Loucy (cell line): ENCODE data around the gene PPIH.
A peak's percentile ranks its signal among the peaks of the same experiment; 100 is the strongest.

Experiments used
- H2AFZ ChIP-seq: fragments of 200-600 bp; sonication (generic); 2 replicates; pipeline ENCODE4 v1.6.0; 2016; ENCODE audit warnings: antibody characterized with exemption, mild to moderate bottlenecking, low read length, moderate library complexity
- H3F3A ChIP-seq: fragments of 200-600 bp; 2 replicates; pipeline ENCODE4 v1.6.0; 2016; ENCODE audit warnings: antibody characterized with exemption, low read depth, mild to moderate bottlenecking
- H3K27me3 ChIP-seq: fragments of 200-600 bp; sonication (generic); 2 replicates; pipeline ENCODE4 v1.6.1; 2014; ENCODE audit warnings: low read length, mild to moderate bottlenecking; ENCODE audit not compliant: insufficient read depth, poor library complexity, severe bottlenecking
- H3K36me3 ChIP-seq: fragments of 200-600 bp; sonication (generic); 2 replicates; pipeline ENCODE4 v1.6.1; 2016; ENCODE audit warnings: low read length; ENCODE audit not compliant: insufficient read depth
- H3K4me1 ChIP-seq: fragments of 200-600 bp; sonication (generic); 2 replicates; pipeline ENCODE4 v1.5.1; 2014; ENCODE audit warnings: low read length, mild to moderate bottlenecking; ENCODE audit not compliant: insufficient read depth, poor library complexity, severe bottlenecking
- H3K4me2 ChIP-seq: fragments of 200-600 bp; sonication (generic); 2 replicates; pipeline ENCODE4 v1.6.0; 2014; ENCODE audit warnings: antibody characterized with exemption, low read length, low read depth, mild to moderate bottlenecking; ENCODE audit not compliant: poor library complexity, severe bottlenecking
- H3K4me3 ChIP-seq: fragments of 200-600 bp; sonication (generic); 2 replicates; pipeline ENCODE4 v1.5.1; 2014; ENCODE audit warnings: low read length, mild to moderate bottlenecking, mixed read lengths; ENCODE audit not compliant: poor library complexity, severe bottlenecking
- H3K79me2 ChIP-seq: fragments of 200-600 bp; sonication (generic); 2 replicates; pipeline ENCODE4 v1.6.1; 2014; ENCODE audit warnings: low read length; ENCODE audit not compliant: insufficient read depth
- H3K9ac ChIP-seq: fragments of 200-600 bp; sonication (generic); 2 replicates; pipeline ENCODE4 v1.6.0; 2014; ENCODE audit warnings: mild to moderate bottlenecking, low read depth, low read length, moderate library complexity; ENCODE audit not compliant: poor library complexity, severe bottlenecking
- H3K9me2 ChIP-seq: fragments of 200-600 bp; sonication (generic); replicated peaks from 2 replicates; pipeline ENCODE4 v1.6.1; 2016; ENCODE audit warnings: low read depth, low read length, mixed read lengths
- H3K9me3 ChIP-seq: fragments of 200-600 bp; sonication (generic); 2 replicates; pipeline ENCODE4 v1.6.1; 2014; ENCODE audit warnings: mild to moderate bottlenecking, antibody characterized with exemption, low read length, low read depth; ENCODE audit not compliant: insufficient read depth
- H4K20me1 ChIP-seq: fragments of 200-600 bp; sonication (generic); 2 replicates; pipeline ENCODE4 v1.6.0; 2014; ENCODE audit warnings: antibody characterized with exemption, low read length, mild to moderate bottlenecking; ENCODE audit not compliant: insufficient read depth, poor library complexity, severe bottlenecking
- EZH2phosphoT487 ChIP-seq: fragments of 200-600 bp; IDR thresholded peaks from 2 replicates; pipeline ENCODE4 v1.6.1; 2018; ENCODE audit warnings: antibody characterized with exemption, mild to moderate bottlenecking, moderate library complexity, borderline replicate concordance
- TF ChIP-seq, protein P1 (sequence below): fragments of 200-600 bp; sonication (generic); conservative IDR thresholded peaks from 2 replicates; pipeline ENCODE4 v1.5.1; 2014; ENCODE audit warnings: mild to moderate bottlenecking, antibody characterized with exemption, low read length

The PPIH gene

DNA sequence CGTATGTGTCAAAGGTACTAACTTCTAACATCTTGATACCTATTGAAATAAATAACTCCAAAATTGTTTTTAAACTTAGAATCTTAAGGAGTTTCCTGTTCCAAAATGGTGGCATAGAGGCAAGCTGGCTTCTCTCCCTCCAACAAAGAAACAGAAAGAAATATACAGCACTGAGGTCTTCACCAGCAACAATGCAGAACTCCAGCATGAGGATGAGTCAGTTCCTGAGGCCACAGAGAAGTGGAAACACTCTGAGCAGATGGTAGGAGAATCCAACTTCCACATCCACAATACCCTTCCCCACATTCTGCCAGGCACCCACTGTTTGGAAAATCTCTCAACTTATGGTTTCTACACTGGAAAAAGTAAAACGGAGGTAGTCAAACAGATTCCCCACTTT is 12.2 kb upstream of the PPIH start:
- no peak overlapping the region for H3K4me2 ChIP-seq
- H3K9me2 ChIP-seq: no peaks in the 10 kb centered on the region
- H3K27me3 ChIP-seq: no peaks in the 10 kb centered on the region
- H3K9ac ChIP-seq: no peak overlapping the region
- no peak for TF ChIP-seq EZH2phosphoT487
- TF ChIP-seq, protein P1, sequence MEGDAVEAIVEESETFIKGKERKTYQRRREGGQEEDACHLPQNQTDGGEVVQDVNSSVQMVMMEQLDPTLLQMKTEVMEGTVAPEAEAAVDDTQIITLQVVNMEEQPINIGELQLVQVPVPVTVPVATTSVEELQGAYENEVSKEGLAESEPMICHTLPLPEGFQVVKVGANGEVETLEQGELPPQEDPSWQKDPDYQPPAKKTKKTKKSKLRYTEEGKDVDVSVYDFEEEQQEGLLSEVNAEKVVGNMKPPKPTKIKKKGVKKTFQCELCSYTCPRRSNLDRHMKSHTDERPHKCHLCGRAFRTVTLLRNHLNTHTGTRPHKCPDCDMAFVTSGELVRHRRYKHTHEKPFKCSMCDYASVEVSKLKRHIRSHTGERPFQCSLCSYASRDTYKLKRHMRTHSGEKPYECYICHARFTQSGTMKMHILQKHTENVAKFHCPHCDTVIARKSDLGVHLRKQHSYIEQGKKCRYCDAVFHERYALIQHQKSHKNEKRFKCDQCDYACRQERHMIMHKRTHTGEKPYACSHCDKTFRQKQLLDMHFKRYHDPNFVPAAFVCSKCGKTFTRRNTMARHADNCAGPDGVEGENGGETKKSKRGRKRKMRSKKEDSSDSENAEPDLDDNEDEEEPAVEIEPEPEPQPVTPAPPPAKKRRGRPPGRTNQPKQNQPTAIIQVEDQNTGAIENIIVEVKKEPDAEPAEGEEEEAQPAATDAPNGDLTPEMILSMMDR: no peak
- H3K36me3 ChIP-seq: no peaks in the 10 kb centered on the region
- no peaks in the 10 kb centered on the region for H3K4me1 ChIP-seq
- no peaks in the 10 kb centered on the region for H3K9me3 ChIP-seq
- no peak overlapping the region for H2AFZ ChIP-seq
- H4K20me1 ChIP-seq: no peaks in the 10 kb centered on the region
- H3K79me2 ChIP-seq: no peaks in the 10 kb centered on the region
- H3K4me3 ChIP-seq: no peak overlapping the region
- H3F3A ChIP-seq: no peaks in the 10 kb centered on the region

DNA sequence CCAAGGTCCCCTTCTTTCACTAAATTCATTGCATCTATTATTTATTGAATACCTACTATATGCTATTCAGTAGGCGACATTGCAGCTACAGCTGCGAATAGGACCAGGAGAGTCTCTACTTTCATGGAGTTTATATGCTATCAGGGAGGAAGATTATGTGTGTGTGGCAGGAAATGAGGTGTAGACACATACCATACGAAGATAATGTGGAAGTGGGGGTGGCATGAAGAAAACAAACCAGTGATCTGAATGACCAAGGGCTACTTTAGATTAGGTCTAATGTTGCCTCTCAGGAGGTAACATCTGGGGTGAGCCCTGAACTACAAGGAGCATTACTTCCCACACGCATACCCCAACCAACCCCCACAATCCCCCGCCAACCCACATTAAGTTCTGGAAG is 1.0 kb upstream of the PPIH start:
- no peaks in the 10 kb centered on the region for H3F3A ChIP-seq
- H3K36me3 ChIP-seq: no peaks in the 10 kb centered on the region
- H3K9me3 ChIP-seq: no peaks in the 10 kb centered on the region
- TF ChIP-seq, protein P1: no peak
- no peak for TF ChIP-seq EZH2phosphoT487
- H3K27me3 ChIP-seq: no peaks in the 10 kb centered on the region
- no peaks in the 10 kb centered on the region for H3K9me2 ChIP-seq
- peak overlapping the region; percentile 79 for H3K9ac ChIP-seq
- peak overlapping the region; percentile 80 for H3K4me3 ChIP-seq
- H3K79me2 ChIP-seq: peaks cover 39% of the 10 kb centered on the region
- peaks cover 41% of the 10 kb centered on the region for H3K4me1 ChIP-seq
- H2AFZ ChIP-seq: peak overlapping the region; percentile 87; the same call in 1 of the 2 replicates
- H4K20me1 ChIP-seq: peaks cover 9% of the 10 kb centered on the region
- peak overlapping the region; percentile 95 for H3K4me2 ChIP-seq

DNA sequence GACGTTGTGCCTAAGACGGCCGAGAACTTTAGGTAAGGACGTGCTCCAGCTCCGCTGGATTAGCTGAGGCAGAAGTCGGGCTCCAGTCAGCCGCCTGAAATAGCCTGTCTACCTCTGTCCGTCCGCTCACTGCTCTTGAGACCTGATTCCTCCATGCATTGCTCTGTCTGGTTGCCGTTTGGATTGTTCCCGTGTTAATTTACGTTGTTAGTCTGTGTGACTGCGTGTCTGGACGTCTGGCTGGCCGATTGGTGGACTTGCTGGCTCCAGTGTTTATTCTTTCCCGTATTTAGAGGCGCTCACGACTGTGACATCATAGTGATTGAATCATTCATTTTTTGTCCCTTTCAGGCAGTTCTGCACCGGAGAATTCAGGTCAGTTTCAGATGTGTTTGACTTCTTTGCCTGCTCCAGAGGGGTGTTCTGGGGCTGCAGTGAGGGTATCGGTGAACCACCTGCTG is 684 bp downstream of the PPIH start:
- Histone ChIP-seq H3K4me1 (peaks cover 41% of the 10 kb centered on the region), H3K27me3 (no peaks in the 10 kb centered on the region), H3K79me2 (peaks cover 42% of the 10 kb centered on the region), H3K4me2 (peak overlapping the region; percentile 95), H3K9me3 (no peaks in the 10 kb centered on the region), H3K4me3 (peak overlapping the region; percentile 80), H3K9ac (peak overlapping the region; percentile 79), H4K20me1 (peaks cover 16% of the 10 kb centered on the region), H3K36me3 (peaks cover 3% of the 10 kb centered on the region; the same call in 1 of the 2 replicates), H3F3A (no peaks in the 10 kb centered on the region), H3K9me2 (no peaks in the 10 kb centered on the region), H2AFZ (peak overlapping the region; percentile 87)
- TF ChIP-seq, protein P1: no peak
- no peak for TF ChIP-seq EZH2phosphoT487
